H1 (cell line): ENCODE data around the gene ENTREP3. TPM values are rescaled to one million over a fixed set of nuclear protein-coding genes. Genes with fewer than 3 reads are reported as not detected.

Experiments used
- CHD7 ChIP-seq: fragments of 300-600 bp; sonication (generic); IDR thresholded peaks from 2 replicates; pipeline ENCODE4 v1.7.1; 2012; ENCODE audit warnings: low read length, moderate library complexity, mild to moderate bottlenecking, inconsistent platforms; ENCODE audit not compliant: insufficient replicate concordance
- CTCF ChIP-seq, 3 experiments: IDR thresholded peaks; 1 replicate in 2 of 3; 2 replicates in 1 of 3; pipeline versions ENCODE4 v1.5.1 to v1.6.1; 2011; ENCODE audit warnings: low read length in 3 of 3, mild to moderate bottlenecking in 3 of 3, inconsistent platforms in 2 of 3, low read depth in 1 of 3, moderate library complexity in 1 of 3; ENCODE audit not compliant: insufficient read depth in 1 of 3; ENCODE audit errors: control extremely low read depth in 1 of 3
- FOSL1 ChIP-seq: IDR thresholded peaks from 2 replicates; pipeline ENCODE4 v1.6.1; 2011; ENCODE audit warnings: mild to moderate bottlenecking, low read depth, low read length, moderate library complexity; ENCODE audit not compliant: insufficient read depth
- GABPA ChIP-seq: IDR thresholded peaks from 2 replicates; pipeline ENCODE4 v1.6.1; 2011; ENCODE audit warnings: mild to moderate bottlenecking, low read length, moderate library complexity, borderline replicate concordance; ENCODE audit not compliant: insufficient read depth
- SIN3A ChIP-seq, 2 experiments: IDR thresholded peaks in 1 of 2; conservative IDR thresholded peaks in 1 of 2; 2 replicates each; pipeline ENCODE4 v1.6.1; 2011 to 2012; ENCODE audit warnings: low read length in 2 of 2, improper control_type of control experiment in 1 of 2, low read depth in 1 of 2, mild to moderate bottlenecking in 1 of 2
- SP1 ChIP-seq: IDR thresholded peaks from 2 replicates; pipeline ENCODE4 v1.6.1; 2011; ENCODE audit warnings: low read depth, low read length
- polyA plus RNA-seq, 7 experiments: library from polyadenylated mRNA; depleted of rRNA in 3 of 7; stranded (reverse) in 5 of 7; unstranded in 2 of 7; fragments of >200 nt in 5 of 7; fragments of 200-250 nt in 2 of 7; gene quantifications; 1 replicate in 5 of 7; 2 replicates in 1 of 7; 4 replicates in 1 of 7; pipeline versions ENCODE4 v1.2.1 to v1.2.3, GENCODE V29; 2011 to 2013; ENCODE audit warnings: missing spikeins in 2 of 7, mixed read lengths in 2 of 7
- total RNA-seq: library from RNA; stranded (reverse); fragmentation: NEBNext Ultra II Directional; extraction: Animal tissue kit (Norgen Biotek cat#: 25700); gene quantifications from 2 replicates; pipeline ENCODE4 v1.2.1, GENCODE V29; 2021

ENTREP3 gene
- total and polyA plus RNA-seq, 2 of the 8 experiments (the other 6 are each of a cell fraction or from before 2014, with no cell fraction given): 22.8 to 52.2 TPM

GRCh38 chr1:155277070-155277901, 22.0 kb upstream of the ENTREP3 start, which contains the start of gene HCN3 (continued):
- TF ChIP-seq CHD7: no peak
- TF ChIP-seq SIN3A (conservative IDR thresholded peaks at IDR 0.05 in 1 of 2, IDR thresholded peaks at IDR 0.05 in 1 of 2; ENCODE audit: low read depth in 1 of 2, low read length in 2 of 2): peak in 1 of 2 experiments; percentile 88; a peak in 2 of 4 replicates
- no peak for TF ChIP-seq FOSL1
- TF ChIP-seq GABPA: no peak
- peak; percentile 42 to 52 (median 51) for TF ChIP-seq CTCF (IDR thresholded peaks at IDR 0.05; ENCODE audit: control extremely low read depth in 1 of 3, insufficient read depth in 1 of 3, low read depth in 1 of 3, low read length in 3 of 3)
- peak; percentile 82 for TF ChIP-seq SP1
